A549 (cell line): Measurements from ENCODE around the gene AUTS2. TPM values are rescaled to one million over a fixed set of nuclear protein-coding genes. Genes with fewer than 3 reads are reported as not detected.

Experiments used
- ATAC-seq, 2 experiments: fragments of 200-7000 bp in 1 of 2; fragments of >200 bp in 1 of 2; cut with Nextera tagmentation in 1 of 2; cut with Tn5 transposase in 1 of 2; 3 replicates each; pipeline versions ENCODE4 v1.8.0 to v1.9.1; 2018 to 2020; ENCODE audit warnings: mild to moderate bottlenecking in 1 of 2, moderate library complexity in 1 of 2
- CTCF ChIA-PET: fragments of 300-600 bp; sonication (Branson Sonifier 250); formaldehyde crosslinking; extraction: SDS; loops from one replicate; lab custom pipeline; 2021; ENCODE audit warnings: antibody characterized with exemption, inconsistent platforms; lab: Yijun Ruan, JAX
- POLR2A ChIA-PET: fragments of 350-600 bp; formaldehyde crosslinking; extraction: SDS; loops from one replicate; lab custom pipeline; 2021; ENCODE audit warnings: antibody characterized with exemption, inconsistent platforms; lab: Yijun Ruan, JAX
- DNase-seq, 2 experiments: peaks; one replicate each; pipeline versions ENCODE4 v3.0.0 to v3.0.0-alpha.2; 2011 to 2016; ENCODE audit warnings: low read depth in 1 of 2, low spot score in 1 of 2
- FAIRE-seq: peaks from 2 replicates; lab custom pipeline; 2011; peaks lifted over from hg19 to GRCh38; lab: Jason Lieb, UNC
- H3K27ac ChIP-seq, 2 experiments: fragments of >200 bp; sonication (Bioruptor Twin); formaldehyde crosslinking; 3 replicates each; pipeline ENCODE4 v1.5.1; 2016 to 2017
- H3K4me1 ChIP-seq: fragments of >200 bp; sonication (Bioruptor Twin); formaldehyde crosslinking; 3 replicates; pipeline ENCODE4 v1.6.1; 2016
- H3K4me2 ChIP-seq: fragments of >200 bp; sonication (Bioruptor Twin); formaldehyde crosslinking; 3 replicates; pipeline ENCODE4 v1.6.1; 2016
- H3K4me3 ChIP-seq: fragments of >200 bp; sonication (Bioruptor Twin); formaldehyde crosslinking; 3 replicates; pipeline ENCODE4 v1.5.1; 2016
- H3K9me3 ChIP-seq: fragments of >200 bp; sonication (Bioruptor Twin); formaldehyde crosslinking; 3 replicates; pipeline ENCODE4 v1.6.1; 2016
- ATOH8 ChIP-seq: fragments of 250-450 bp; sonication (Bioruptor Pico); IDR thresholded peaks from 2 replicates; pipeline ENCODE4 v1.5.0; 2020; ENCODE audit warnings: low read depth, mild to moderate bottlenecking, moderate library complexity
- BHLHE40 ChIP-seq: IDR thresholded peaks from 2 replicates; pipeline ENCODE4 v1.6.1; 2012; ENCODE audit warnings: low read depth, low read length, inconsistent platforms
- FOSB ChIP-seq: fragments of 250-450 bp; sonication (Bioruptor Pico); IDR thresholded peaks from 2 replicates; pipeline ENCODE4 v1.5.0; 2020; ENCODE audit warnings: mild to moderate bottlenecking, moderate library complexity
- FOXS1 ChIP-seq: fragments of 250-450 bp; sonication (Bioruptor Pico); IDR thresholded peaks from 2 replicates; pipeline ENCODE4 v1.5.0; 2020; ENCODE audit warnings: mild to moderate bottlenecking, moderate library complexity
- GATA3 ChIP-seq: IDR thresholded peaks from 2 replicates; pipeline ENCODE4 v1.6.1; 2012; ENCODE audit warnings: borderline replicate concordance
- JUN ChIP-seq, 2 experiments: fragments of >200 bp; sonication (Bioruptor Twin); formaldehyde crosslinking; IDR thresholded peaks; 2 replicates in 1 of 2; 3 replicates in 1 of 2; pipeline ENCODE4 v1.6.1; 2016 to 2017
- JUNB ChIP-seq: fragments of >200 bp; sonication (Bioruptor Twin); formaldehyde crosslinking; IDR thresholded peaks from 2 replicates; pipeline ENCODE4 v1.6.1; 2016
- KDM1A ChIP-seq: fragments of 200-600 bp; sonication (generic); IDR thresholded peaks from 2 replicates; pipeline ENCODE4 v1.6.1; 2016; ENCODE audit warnings: low read depth, mild to moderate bottlenecking
- MYC ChIP-seq: IDR thresholded peaks from 2 replicates; pipeline ENCODE4 v1.6.1; 2012; ENCODE audit warnings: mild to moderate bottlenecking, inconsistent platforms, low read length, improper control_type of control experiment, borderline replicate concordance
- NPAS2 ChIP-seq: fragments of 250-450 bp; sonication (Bioruptor Pico); IDR thresholded peaks from 2 replicates; pipeline ENCODE4 v1.8.0; 2022; ENCODE audit warnings: mild to moderate bottlenecking, moderate library complexity, borderline replicate concordance
- PHF8 ChIP-seq: fragments of 200-600 bp; sonication (generic); IDR thresholded peaks from 2 replicates; pipeline ENCODE4 v1.6.1; 2016; ENCODE audit warnings: low read depth, mild to moderate bottlenecking, antibody characterized with exemption, moderate library complexity, borderline replicate concordance
- POLR2AphosphoS2 ChIP-seq: conservative IDR thresholded peaks from 2 replicates; pipeline ENCODE4 v1.6.1; 2012; ENCODE audit warnings: low read length, improper control_type of control experiment, inconsistent platforms
- RAD21 ChIP-seq, 2 experiments: fragments of >200 bp in 1 of 2; sonication (Bioruptor Twin) in 1 of 2; formaldehyde crosslinking in 1 of 2; IDR thresholded peaks in 1 of 2; conservative IDR thresholded peaks in 1 of 2; 2 replicates in 1 of 2; 3 replicates in 1 of 2; pipeline ENCODE4 v1.6.1; 2012 to 2018; ENCODE audit warnings: inconsistent platforms in 1 of 2
- RCOR1 ChIP-seq: fragments of 150-350 bp; IDR thresholded peaks from 2 replicates; pipeline ENCODE4 v1.6.1; 2014; ENCODE audit warnings: antibody characterized with exemption, low read length, low read depth
- RNF2 ChIP-seq: fragments of 200-600 bp; sonication (generic); IDR thresholded peaks from 2 replicates; pipeline ENCODE4 v1.6.1; 2016; ENCODE audit warnings: low read depth, mild to moderate bottlenecking, antibody characterized with exemption, moderate library complexity, borderline replicate concordance
- SMC3 ChIP-seq: fragments of >200 bp; sonication (Bioruptor Twin); formaldehyde crosslinking; IDR thresholded peaks from 3 replicates; pipeline ENCODE4 v1.6.1; 2018; ENCODE audit warnings: inconsistent platforms
- SREBF2 ChIP-seq: fragments of 450-650 bp; IDR thresholded peaks from 2 replicates; pipeline ENCODE4 v1.6.1; 2014; ENCODE audit warnings: mild to moderate bottlenecking, moderate library complexity
- ZC3H11A ChIP-seq: fragments of 450-650 bp; IDR thresholded peaks from 2 replicates; pipeline ENCODE4 v1.6.1; 2014; ENCODE audit warnings: antibody characterized with exemption, mild to moderate bottlenecking
- ZSCAN20 ChIP-seq: fragments of 250-450 bp; sonication (Bioruptor Pico); IDR thresholded peaks from 2 replicates; pipeline ENCODE4 v1.8.0; 2022; ENCODE audit warnings: mild to moderate bottlenecking, moderate library complexity
- WGBS: methylation state at CpG from one replicate; pipeline ENCODE4 v1.1.6; 2017; ENCODE audit errors: missing lambda C conversion rate; 5-methylcytosine and 5-hydroxymethylcytosine counted together
- polyA plus RNA-seq, 4 experiments: library from polyadenylated mRNA; depleted of rRNA in 3 of 4; stranded (reverse); fragments of >200 nt; fragmentation: RNase III in 1 of 4; extraction: RNeasy Plus Mini Kit Qiagen cat#74134 plus additional on column Dnase treatment in 1 of 4; gene quantifications; 2 replicates in 3 of 4; 3 replicates in 1 of 4; pipeline ENCODE4 v1.2.3, GENCODE V29; 2011 to 2017
- TF ChIP-seq, protein P1 (sequence below): fragments of >200 bp; sonication (Bioruptor Twin); formaldehyde crosslinking; IDR thresholded peaks from 2 replicates; pipeline ENCODE4 v1.6.1; 2016
- TF ChIP-seq, protein P2 (sequence below): fragments of 150-350 bp; IDR thresholded peaks from 2 replicates; pipeline ENCODE4 v1.6.1; 2014; ENCODE audit warnings: low read depth, mild to moderate bottlenecking, low read length
- TF ChIP-seq, protein P3 (sequence below): IDR thresholded peaks from 2 replicates; pipeline ENCODE4 v1.6.1; 2012; ENCODE audit warnings: low read depth, borderline replicate concordance

Gene AUTS2
- polyA plus RNA-seq, 2 of the 4 experiments (the other 2 are of a cell fraction) = 1.6 to 3.6 TPM

DNA sequence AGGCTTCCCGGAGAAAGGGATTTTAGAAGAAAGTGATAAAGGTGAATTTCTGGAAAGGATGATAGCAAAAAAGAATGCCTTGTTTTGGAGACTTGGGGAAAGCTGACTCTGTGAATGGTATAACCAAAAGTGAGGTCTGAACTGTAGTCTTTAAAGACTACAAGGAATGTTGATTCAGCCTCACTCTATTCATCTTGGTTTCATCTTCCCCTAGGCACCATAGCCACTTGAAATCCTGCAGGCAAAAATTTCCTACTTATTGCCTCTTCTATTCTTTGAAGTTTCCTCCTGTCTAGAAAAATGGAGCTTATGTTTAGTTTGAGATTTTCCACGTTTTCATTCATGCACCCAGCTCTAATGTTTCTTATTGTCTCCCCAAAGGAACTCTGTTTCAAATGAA lies 518.0 kb downstream of the AUTS2 start:
- WGBS = 33% methylated on average over 2 of the region's 2 CpGs
- Histone ChIP-seq H3K4me3 (no peak overlapping the region), H3K9me3 (peaks cover 19% of the 10 kb centered on the region; the same call in 2 of the 3 replicates), H3K4me1 (no peaks in the 10 kb centered on the region), H3K27ac (no peak overlapping the region), H3K4me2 (no peak overlapping the region)
- DNase-seq (no peak), FAIRE-seq (no peak), ATAC-seq (no peak)
- ChIA-PET CTCF (interaction anchor here (1.5 kb wide), 1 partner anchor 8 kb away, joined by 7 read pairs; no protein-coding TSS in a partner anchor), POLR2A (no interaction called here)
- no peak for TF ChIP-seq BHLHE40
- no peak for TF ChIP-seq GATA3

GRCh38 chr7:70116867-70117266 lies 518.6 kb downstream of the AUTS2 start:
- DNase-seq = no peak
- Histone ChIP-seq H3K4me2 (no peak overlapping the region), H3K9me3 (peaks cover 26% of the 10 kb centered on the region; the same call in 2 of the 3 replicates)
- WGBS = 15% methylated on average over 1 of the region's 1 CpG
- TF ChIP-seq FOXS1 (no peak), ZSCAN20 (CRISPR knock-in tag) (no peak), JUNB (no peak)
- TF ChIP-seq, protein P1, sequence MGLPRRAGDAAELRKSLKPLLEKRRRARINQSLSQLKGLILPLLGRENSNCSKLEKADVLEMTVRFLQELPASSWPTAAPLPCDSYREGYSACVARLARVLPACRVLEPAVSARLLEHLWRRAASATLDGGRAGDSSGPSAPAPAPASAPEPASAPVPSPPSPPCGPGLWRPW = no peak
- TF ChIP-seq, all 56 proteins: peak for 0
- ChIA-PET POLR2A (no interaction called here), CTCF (interaction anchor here (0.7 to 1.5 kb wide), 2 partner anchors 8 to 1070 kb away, joined by 4 to 7 read pairs; no protein-coding TSS in a partner anchor)
- no peak for FAIRE-seq
- no peaks in the 10 kb centered on the region for H3K4me1 ChIP-seq
- no peak overlapping the region for H3K4me3 ChIP-seq
- ATAC-seq = no peak
- no peak overlapping the region for H3K27ac ChIP-seq

DNA sequence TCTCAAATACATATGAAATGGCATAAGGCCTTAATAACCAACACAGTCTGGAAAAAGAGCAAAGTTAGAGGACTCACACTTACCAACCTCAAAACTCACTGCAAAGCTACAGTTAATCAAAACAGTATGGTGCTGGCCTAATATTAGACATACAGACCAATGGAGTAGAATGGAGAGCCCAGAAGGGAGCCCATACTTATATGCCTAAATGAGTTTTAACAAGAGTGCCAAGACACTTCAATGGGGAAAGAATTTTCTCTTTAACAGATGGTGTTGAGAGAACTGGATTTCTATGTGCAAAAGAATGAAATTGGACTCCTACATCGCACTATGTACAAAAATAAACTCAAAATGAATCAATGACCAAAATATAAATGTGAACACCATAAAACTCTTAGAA lies 522.6 kb downstream of the AUTS2 start:
- POLR2A ChIA-PET = no interaction called here
- CTCF ChIA-PET = interaction anchor here (1.4 kb wide), 1 partner anchor 9 kb away, joined by 3 read pairs; no protein-coding TSS in a partner anchor
- Histone ChIP-seq H3K4me3 (no peak overlapping the region), H3K4me2 (no peak overlapping the region), H3K9me3 (peaks cover 42% of the 10 kb centered on the region), H3K4me1 (no peaks in the 10 kb centered on the region), H3K27ac (no peak overlapping the region)
- no peak for DNase-seq
- TF ChIP-seq SMC3 (no peak), JUN (IDR thresholded peaks at IDR 0.05) (no peak), RCOR1 (no peak), RAD21 (conservative IDR thresholded peaks at IDR 0.05 in 1 of 2, IDR thresholded peaks at IDR 0.05 in 1 of 2) (no peak), BHLHE40 (no peak), SREBF2 (no peak), PHF8 (no peak), MYC (no peak), RNF2 (no peak), GATA3 (no peak), NPAS2 (CRISPR knock-in tag) (no peak), ZC3H11A (no peak), POLR2AphosphoS2 (no peak), KDM1A (no peak), FOXS1 (no peak), ATOH8 (CRISPR knock-in tag) (no peak), FOSB (no peak)
- TF ChIP-seq, protein P2, sequence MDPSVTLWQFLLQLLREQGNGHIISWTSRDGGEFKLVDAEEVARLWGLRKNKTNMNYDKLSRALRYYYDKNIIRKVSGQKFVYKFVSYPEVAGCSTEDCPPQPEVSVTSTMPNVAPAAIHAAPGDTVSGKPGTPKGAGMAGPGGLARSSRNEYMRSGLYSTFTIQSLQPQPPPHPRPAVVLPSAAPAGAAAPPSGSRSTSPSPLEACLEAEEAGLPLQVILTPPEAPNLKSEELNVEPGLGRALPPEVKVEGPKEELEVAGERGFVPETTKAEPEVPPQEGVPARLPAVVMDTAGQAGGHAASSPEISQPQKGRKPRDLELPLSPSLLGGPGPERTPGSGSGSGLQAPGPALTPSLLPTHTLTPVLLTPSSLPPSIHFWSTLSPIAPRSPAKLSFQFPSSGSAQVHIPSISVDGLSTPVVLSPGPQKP = no peak
- TF ChIP-seq, protein P3, sequence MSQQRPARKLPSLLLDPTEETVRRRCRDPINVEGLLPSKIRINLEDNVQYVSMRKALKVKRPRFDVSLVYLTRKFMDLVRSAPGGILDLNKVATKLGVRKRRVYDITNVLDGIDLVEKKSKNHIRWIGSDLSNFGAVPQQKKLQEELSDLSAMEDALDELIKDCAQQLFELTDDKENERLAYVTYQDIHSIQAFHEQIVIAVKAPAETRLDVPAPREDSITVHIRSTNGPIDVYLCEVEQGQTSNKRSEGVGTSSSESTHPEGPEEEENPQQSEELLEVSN = no peak
- no peak for FAIRE-seq
- WGBS = 13% methylated on average over 1 of the region's 1 CpG
- no peak for ATAC-seq
